PC-9 (cell line): ENCODE data around the gene RNF19B.

Experiments
- CTCF ChIP-seq: fragments of 200-600 bp; sonication (generic); conservative IDR thresholded peaks from 2 replicates; pipeline ENCODE4 v1.6.1; 2017; ENCODE audit warnings: mixed run types, antibody characterized with exemption, mild to moderate bottlenecking, moderate library complexity
- EZH2 ChIP-seq: fragments of 200-600 bp; sonication (generic); IDR thresholded peaks from 2 replicates; pipeline ENCODE4 v1.8.0; 2017; ENCODE audit warnings: antibody characterized with exemption, low read depth

- no peak for TF ChIP-seq CTCF
- TF ChIP-seq EZH2 = no peak
Measured at GRCh38 chr1:32896451-32896850, 68.2 kb downstream of the RNF19B start.
